Activated gamma-delta T cell treated with anti-CD3 and anti-CD28 coated beads, Interleukin-2, amount 50 U/mL, for 16 hours (primary cell): ENCODE data around the gene PLEKHH2.
"Not testable (repeated sequence)": the region's sequence is repeated elsewhere in the genome, so short reads cannot be mapped to it uniquely, and the experiment has no call there.

Experiments used
- DNase-seq: peaks from one replicate; pipeline ENCODE4 v3.0.0-alpha.2; 2020; ENCODE audit warnings: low read depth

The PLEKHH2 gene

DNA sequence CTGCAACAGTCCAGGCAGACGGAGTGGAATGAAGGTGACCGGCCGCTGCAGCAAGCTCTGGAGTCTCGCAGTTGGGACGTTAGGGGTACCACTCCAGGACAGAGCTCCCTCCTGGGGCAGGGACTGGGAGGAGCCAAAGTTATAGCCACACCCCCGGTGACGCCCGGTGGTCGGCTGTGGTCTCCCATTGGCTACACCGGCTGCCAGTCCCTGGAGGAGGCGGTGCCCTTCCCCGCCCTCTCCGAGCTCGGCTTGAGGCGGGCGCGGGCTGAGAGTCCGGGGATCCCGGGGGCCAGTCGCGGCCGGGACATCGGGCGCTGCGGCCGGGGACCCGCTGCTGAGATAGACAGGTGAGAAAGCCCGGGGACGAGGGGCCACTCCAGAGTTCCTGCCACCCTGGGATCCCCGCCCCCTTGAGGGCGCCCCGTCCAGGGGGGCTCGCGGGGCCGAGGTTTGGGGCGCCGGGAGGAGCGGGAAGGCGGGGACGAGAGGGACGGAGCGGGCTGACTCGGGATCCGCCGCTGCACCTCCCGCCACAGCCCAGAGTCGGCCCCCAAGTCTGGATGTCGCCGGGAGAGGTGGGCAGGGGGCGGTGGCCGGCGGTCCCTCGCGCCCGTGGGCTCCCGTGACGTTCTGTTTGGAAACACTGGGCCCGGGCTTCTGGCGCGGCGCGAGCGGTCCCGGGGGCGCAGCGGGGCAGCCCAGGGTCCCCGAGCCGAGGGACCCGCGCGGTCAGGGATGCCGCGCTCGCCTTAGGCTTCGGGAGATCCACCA is at the start of gene PLEKHH2:
Gene PLEKHH2, plus strand, starts transcription at position 231 of the 774 bp plus-strand sequence. CDS start 7,414 bp downstream, outside the sequence.
- DNase-seq, result peak; percentile 75

DNA sequence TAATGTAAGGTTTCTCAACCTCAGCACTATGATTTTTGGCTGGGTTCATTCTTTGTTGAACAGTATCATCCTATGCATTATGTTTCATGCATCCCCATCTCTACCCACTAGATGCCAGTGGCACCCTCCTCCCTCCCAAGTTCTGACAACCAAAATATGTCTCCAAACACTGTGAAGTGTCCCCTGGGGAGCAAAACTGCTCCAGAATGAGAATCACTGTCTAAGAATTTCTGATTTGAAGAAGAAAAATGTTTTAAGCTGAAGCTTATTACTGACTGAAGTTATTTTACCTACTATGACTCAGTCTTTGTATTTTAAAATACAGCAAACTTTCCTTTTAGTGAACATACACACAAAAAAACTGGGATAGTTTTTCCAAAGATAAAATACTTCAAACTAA is 44.6 kb upstream of the PLEKHH2 start:
- DNase-seq, result no peak

DNA sequence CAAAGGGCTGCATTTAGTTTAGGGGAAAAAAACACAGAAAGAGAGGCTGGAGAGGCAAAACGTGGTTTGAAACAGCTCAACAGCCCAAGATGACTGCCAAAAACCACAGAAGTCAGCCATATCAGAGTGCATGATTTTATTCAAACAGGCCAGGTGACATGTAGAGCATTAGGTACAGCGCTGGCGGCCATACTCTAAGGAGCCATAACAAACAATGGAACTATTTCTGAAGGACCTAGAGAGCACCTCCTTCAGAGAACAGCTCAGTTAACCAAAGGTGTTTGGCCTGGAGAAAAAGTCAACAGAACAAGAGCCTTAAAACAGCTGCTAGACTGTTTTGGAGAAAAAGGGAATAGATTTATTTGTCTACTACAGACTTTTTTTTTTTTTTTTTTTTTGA is 43.8 kb upstream of the PLEKHH2 start:
- DNase-seq, result no peak

GRCh38 chr2:43594875-43595274 is 42.2 kb upstream of the PLEKHH2 start:
- no peak for DNase-seq

DNA sequence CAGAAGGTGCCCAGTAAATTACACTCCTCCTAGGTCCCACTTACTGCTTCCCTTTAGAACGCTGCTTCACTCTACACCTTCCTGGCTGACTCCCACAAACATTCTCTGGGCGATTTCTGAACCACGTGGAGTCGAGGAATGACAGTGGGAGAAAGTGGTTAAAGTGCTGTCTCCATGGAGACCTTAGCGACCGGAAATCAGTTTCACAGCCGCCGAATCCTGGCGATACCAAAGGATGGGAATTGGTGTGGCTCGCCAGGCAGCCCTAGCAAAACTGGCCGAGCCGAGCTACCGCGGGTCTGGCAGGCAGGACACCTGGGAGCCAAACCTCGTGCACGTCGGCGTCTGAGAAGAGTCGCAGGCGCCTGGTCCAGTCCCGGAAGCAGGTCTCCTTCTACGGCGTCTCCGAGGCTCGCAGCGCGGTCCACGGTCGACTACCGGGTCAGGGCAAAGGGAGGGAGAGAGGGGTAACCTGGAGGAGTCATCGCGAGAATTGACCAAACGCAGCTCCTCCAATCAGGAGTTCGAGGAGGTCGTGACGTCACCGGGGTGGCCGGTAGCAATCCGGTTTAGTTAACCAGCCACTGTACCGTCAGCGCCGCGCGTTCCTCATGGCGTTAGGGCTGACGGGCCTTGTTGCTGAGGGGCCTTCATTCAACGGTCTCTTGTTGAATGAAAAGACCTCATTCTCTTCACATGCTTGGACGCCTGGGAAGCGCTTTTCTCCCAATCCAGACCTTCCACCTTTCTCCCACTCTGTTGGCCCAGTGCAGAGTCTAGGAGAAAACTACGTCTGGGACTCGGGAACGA is 41.3 kb upstream of the PLEKHH2 start, which contains the start of gene THADA:
Gene THADA, minus strand, starts transcription at position 436 of the 810 bp plus-strand sequence. CDS start 3,646 bp downstream, outside the sequence.
- peak; percentile 96 for DNase-seq

GRCh38 chr2:43600596-43600995 is 36.5 kb upstream of the PLEKHH2 start:
- DNase-seq, result not testable (repeated sequence)

- no peak for DNase-seq
Measured at GRCh38 chr2:43604674-43605073, 32.4 kb upstream of the PLEKHH2 start.

GRCh38 chr2:43605079-43605655 is 31.9 kb upstream of the PLEKHH2 start:
- no peak for DNase-seq

GRCh38 chr2:43605851-43606250 is 31.2 kb upstream of the PLEKHH2 start:
- DNase-seq, result no peak

- peak; percentile 9 for DNase-seq
Measured at GRCh38 chr2:43609290-43609918, 27.7 kb upstream of the PLEKHH2 start.

DNA sequence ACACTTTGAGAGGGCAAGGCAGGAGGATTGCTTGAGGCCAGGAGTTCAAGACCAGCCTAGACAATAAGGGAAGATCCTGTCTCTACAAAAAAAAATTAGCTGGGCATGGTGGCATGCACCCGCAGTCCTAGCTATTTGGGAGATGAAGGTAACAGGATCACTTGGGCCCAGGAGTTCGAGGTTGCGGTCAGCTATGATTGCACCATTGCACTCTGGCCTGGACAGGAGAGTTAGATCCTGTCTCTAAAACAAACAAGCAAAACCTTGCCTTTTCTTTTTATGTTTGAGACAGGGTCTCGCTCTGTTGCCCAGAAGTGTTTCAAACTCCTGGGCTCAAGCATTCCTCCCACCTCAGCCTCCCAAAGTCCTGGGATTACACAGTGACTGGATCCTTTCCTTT is 26.7 kb upstream of the PLEKHH2 start:
- no peak for DNase-seq

GRCh38 chr2:43611987-43612894 is 24.8 kb upstream of the PLEKHH2 start:
- DNase-seq, result peak; percentile 61

GRCh38 chr2:43612944-43613343 is 24.1 kb upstream of the PLEKHH2 start:
- no peak for DNase-seq

DNA sequence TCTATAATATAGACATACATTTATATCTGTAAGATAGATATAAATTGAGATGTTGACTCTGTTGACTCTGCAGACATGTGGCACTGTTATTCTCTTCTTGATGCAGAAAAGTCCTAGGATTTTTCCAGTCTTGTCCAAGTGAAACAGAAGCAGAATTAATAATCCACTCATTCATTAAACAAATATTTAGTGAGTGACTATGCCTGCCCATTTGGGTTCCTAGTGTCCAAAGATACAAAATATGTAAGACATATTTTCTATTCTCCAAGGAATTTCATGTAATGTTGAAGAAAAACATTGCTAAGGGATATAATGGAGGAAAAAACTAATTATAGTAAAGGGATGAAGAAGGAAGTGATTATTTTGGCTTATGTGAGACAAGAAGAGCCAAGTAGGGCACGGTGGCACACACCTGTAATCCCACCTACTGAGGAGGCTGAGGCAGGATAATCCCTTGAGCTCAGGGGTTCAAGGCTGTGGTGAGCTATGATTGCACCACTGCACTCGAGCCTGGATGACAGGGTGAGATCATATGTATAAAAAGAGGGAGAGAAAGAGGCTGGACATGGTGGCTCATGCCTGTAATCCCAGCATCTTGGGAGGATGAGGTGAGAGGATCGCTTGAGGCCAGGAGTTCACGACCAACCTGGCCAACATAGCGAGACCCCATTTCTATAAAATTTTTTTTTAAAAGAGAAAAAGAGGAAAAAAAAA is 19.9 kb upstream of the PLEKHH2 start:
- DNase-seq, result no peak

GRCh38 chr2:43619511-43619910 is 17.5 kb upstream of the PLEKHH2 start:
- DNase-seq, result no peak

DNA sequence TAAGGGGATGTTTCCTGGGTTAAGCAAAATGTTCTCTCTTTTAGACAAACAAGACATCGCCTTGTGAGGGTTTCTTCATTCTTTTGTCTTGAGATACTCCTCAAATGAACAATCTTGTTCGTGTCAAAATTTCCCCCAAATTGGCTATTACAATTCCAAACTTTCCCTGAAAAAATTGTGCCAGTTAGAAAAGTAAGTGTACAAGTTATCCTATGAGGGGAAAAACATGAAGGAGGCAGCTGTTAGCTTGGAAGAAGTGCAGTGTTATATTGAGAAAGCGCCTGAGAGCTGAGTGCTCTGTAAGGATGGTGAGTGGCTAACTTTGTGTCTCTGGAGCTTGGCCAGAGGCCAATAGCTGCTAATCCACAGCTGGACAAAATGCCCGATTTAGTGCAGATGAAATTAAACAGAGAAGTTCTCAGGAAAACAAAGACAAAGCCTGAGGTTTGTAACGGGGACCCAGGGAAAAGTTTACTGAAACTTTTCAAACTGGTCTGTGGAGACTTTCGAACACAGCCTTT is 14.1 kb upstream of the PLEKHH2 start:
- DNase-seq, result no peak

GRCh38 chr2:43631618-43632317 is 5.3 kb upstream of the PLEKHH2 start:
- DNase-seq, result no peak

DNA sequence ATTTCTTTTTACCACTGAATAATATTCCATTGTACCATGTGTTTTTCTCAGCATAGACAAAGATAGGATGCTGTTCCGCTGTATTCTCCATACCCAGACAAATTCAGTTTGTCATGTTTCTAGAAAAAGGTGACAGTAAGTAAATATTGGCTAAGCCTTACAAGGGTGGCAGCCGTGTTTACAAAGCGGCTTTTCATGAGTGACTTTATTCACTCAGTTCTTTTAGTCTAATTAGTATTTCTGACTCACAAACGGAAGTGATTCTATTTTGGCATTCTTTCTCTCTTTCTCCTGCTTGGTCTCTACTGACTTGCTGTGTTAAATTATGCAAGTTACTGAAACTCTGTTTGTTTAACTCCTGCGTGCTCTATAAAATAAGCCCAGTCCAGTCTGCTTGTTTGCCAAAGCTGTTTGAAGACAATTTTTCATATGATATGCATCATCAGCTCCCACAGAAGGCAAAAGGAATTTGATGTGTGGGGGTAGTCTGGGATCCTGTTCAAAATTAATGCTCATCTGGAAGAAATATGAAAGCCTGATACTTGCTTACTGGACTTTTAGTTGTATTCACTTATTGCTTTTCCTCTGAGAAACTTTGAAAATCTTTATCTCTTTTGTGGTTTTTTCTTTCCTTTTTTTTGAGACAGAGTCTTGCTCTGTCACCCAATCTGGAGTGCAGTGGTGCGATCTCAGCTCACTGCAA is 2.3 kb upstream of the PLEKHH2 start:
- DNase-seq, result no peak

- DNase-seq, result not testable (repeated sequence)
Measured at GRCh38 chr2:43636153-43636552, 907 bp upstream of the PLEKHH2 start.
